RPMI8226 (cell line): ENCODE results near the gene WNK1.

Source experiments
- DNase-seq: peaks from one replicate; pipeline ENCODE4 v3.0.0-alpha.2; 2015

Gene WNK1

GRCh38 chr12:958588-959123 is 206.3 kb downstream of the WNK1 start:
- no peak for DNase-seq
